ENCODE data around the gene CDH11.

CDH11 gene

GRCh38 chr16:65121870-65122723, at the start of gene CDH11:
Gene CDH11 (minus strand): TSS chr16:65122063. CDS start chr16:65004869, 117,194 bp downstream.
- Histone ChIP-seq H4K20me1 (ENCODE audit: control insufficient read depth, insufficient read depth, low read depth, low read length) (no peaks in the 10 kb centered on the region), H3K27me3 (ENCODE audit: control insufficient read depth, low read length) (no peaks in the 10 kb centered on the region), H3K36me3 (ENCODE audit: control insufficient read depth, low read length) (no peaks in the 10 kb centered on the region), H3K4me1 (ENCODE audit: control insufficient read depth, low read length) (0 out of 2 replicates have a peak, but pooled peaks cover 3% of the 10 kb centered on the region), H3K4me3 (ENCODE audit: low read length) (no peak within 1 kb of the TSS), H3F3A (ENCODE audit: control insufficient read depth, insufficient read depth) (no peaks in the 10 kb centered on the region), H3K9me2 (replicated peaks; ENCODE audit: control insufficient read depth, low read length) (no peaks in the 10 kb centered on the region), H3K27ac (ENCODE audit: low read depth, low read length) (no peak within 1 kb of the TSS), H3K4me2 (ENCODE audit: low read length) (no peak within 1 kb of the TSS), H3K79me2 (ENCODE audit: control insufficient read depth, low read length) (no peaks in the 10 kb centered on the region), H3K9me3 (ENCODE audit: control insufficient read depth, insufficient read depth, low read length) (peaks cover 3% of the 10 kb centered on the region; the same call in 1 of the 2 replicates)
- no peak for TF ChIP-seq CTCF (IDR thresholded peaks at IDR 0.05; ENCODE audit: low read depth, low read length, poor library complexity, severe bottlenecking)
- TF ChIP-seq EZH2phosphoT487 (IDR thresholded peaks at IDR 0.05; ENCODE audit: borderline replicate concordance, low read length) = no peak

- H3K9me2 ChIP-seq (replicated peaks; ENCODE audit: control insufficient read depth, low read length) = no peaks in the 10 kb centered on the region
- H3K4me3 ChIP-seq (ENCODE audit: low read length) = no peak overlapping the region
- no peaks in the 10 kb centered on the region for H3K79me2 ChIP-seq (ENCODE audit: control insufficient read depth, low read length)
- TF ChIP-seq CTCF (IDR thresholded peaks at IDR 0.05; ENCODE audit: low read depth, low read length, poor library complexity, severe bottlenecking) = no peak
- TF ChIP-seq EZH2phosphoT487 (IDR thresholded peaks at IDR 0.05; ENCODE audit: borderline replicate concordance, low read length) = no peak
- H3K4me2 ChIP-seq (ENCODE audit: low read length) = no peak overlapping the region
- H3K4me1 ChIP-seq (ENCODE audit: control insufficient read depth, low read length) = no peaks in the 10 kb centered on the region
- H4K20me1 ChIP-seq (ENCODE audit: control insufficient read depth, insufficient read depth, low read depth, low read length) = no peaks in the 10 kb centered on the region
- no peaks in the 10 kb centered on the region for H3K36me3 ChIP-seq (ENCODE audit: control insufficient read depth, low read length)
- H3K27ac ChIP-seq (ENCODE audit: low read depth, low read length) = no peak overlapping the region
- H3F3A ChIP-seq (ENCODE audit: control insufficient read depth, insufficient read depth) = no peaks in the 10 kb centered on the region
- no peaks in the 10 kb centered on the region for H3K9me3 ChIP-seq (ENCODE audit: control insufficient read depth, insufficient read depth, low read length)
- no peaks in the 10 kb centered on the region for H3K27me3 ChIP-seq (ENCODE audit: control insufficient read depth, low read length)
These were observed 32.5 kb upstream of the CDH11 start for GRCh38 chr16:65154321-65154720.

DNA sequence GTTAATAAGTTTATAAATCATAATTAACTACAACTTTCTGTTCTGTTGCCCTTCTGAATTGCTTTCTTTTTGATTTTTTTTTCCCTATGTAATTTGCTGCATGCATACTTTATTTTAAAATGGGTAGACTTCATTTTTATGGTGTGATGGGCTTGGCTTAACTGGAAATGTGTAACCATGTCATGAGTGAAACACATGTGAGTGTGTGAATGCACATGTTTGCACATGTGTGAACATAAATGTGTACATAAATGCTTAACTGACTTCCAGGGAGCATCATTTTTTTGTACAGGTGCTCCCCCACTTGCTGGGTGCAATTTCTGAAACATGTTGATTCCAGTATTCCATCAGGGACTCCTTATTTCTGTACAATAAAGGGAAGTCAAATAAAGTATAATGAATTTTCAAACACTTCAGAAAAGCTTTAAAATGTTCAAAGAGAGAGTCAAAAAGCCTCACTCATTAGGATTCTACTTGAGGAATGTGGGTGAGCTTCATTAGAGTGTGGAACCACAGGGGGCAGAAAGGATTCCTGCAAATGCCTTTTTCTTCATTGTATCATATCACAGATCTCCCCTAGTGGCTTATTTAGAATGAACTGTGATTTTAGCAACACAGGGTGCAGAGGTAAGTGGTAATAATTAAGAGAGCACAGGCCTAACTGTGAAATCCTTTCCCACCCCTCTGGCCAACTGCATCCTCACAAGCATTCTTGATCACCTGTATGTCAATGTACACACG, 31.7 kb upstream of the CDH11 start:
- no peaks in the 10 kb centered on the region for H3K27me3 ChIP-seq (ENCODE audit: control insufficient read depth, low read length)
- no peaks in the 10 kb centered on the region for H3K79me2 ChIP-seq (ENCODE audit: control insufficient read depth, low read length)

More for the DNA sequence above, 31.7 kb upstream of the CDH11 start:
- Histone ChIP-seq H3F3A (ENCODE audit: control insufficient read depth, insufficient read depth) (no peaks in the 10 kb centered on the region), H3K9me3 (ENCODE audit: control insufficient read depth, insufficient read depth, low read length) (no peaks in the 10 kb centered on the region), H3K4me1 (ENCODE audit: control insufficient read depth, low read length) (no peaks in the 10 kb centered on the region), H3K9me2 (replicated peaks; ENCODE audit: control insufficient read depth, low read length) (no peaks in the 10 kb centered on the region), H3K27ac (ENCODE audit: low read depth, low read length) (no peak overlapping the region), H3K4me2 (ENCODE audit: low read length) (no peak overlapping the region), H4K20me1 (ENCODE audit: control insufficient read depth, insufficient read depth, low read depth, low read length) (no peaks in the 10 kb centered on the region), H3K36me3 (ENCODE audit: control insufficient read depth, low read length) (no peaks in the 10 kb centered on the region), H3K4me3 (ENCODE audit: low read length) (no peak overlapping the region)
- TF ChIP-seq CTCF (IDR thresholded peaks at IDR 0.05; ENCODE audit: low read depth, low read length, poor library complexity, severe bottlenecking) = no peak
- no peak for TF ChIP-seq EZH2phosphoT487 (IDR thresholded peaks at IDR 0.05; ENCODE audit: borderline replicate concordance, low read length)

Measured in DOHH2 (cell line).